CD14-positive monocyte (primary cell): ENCODE results near the gene ESYT1. TPM values are rescaled to one million over a fixed set of nuclear protein-coding genes. Genes with fewer than 3 reads are reported as not detected.

Source experiments
- DNase-seq, 3 donors: peaks; one replicate each; pipeline ENCODE4 v3.0.0-alpha.2; 2011 to 2022
- H2AFZ ChIP-seq: 2 replicates; pipeline ENCODE4 v1.6.0; 2012; ENCODE audit warnings: mild to moderate bottlenecking, low read depth, low read length, inconsistent platforms; ENCODE audit not compliant: insufficient read depth, poor library complexity, severe bottlenecking
- H3K27ac ChIP-seq, 2 donors: 1 replicate in 1 of 2; 2 replicates in 1 of 2; pipeline ENCODE4 v1.5.1; 2012 to 2013; ENCODE audit warnings: low read length in 2 of 2, control low read depth in 1 of 2, inconsistent platforms in 1 of 2, low read depth in 1 of 2, mild to moderate bottlenecking in 1 of 2
- H3K27me3 ChIP-seq, 2 donors: one replicate each; pipeline versions ENCODE4 v1.6.0 to v1.6.1; 2011 to 2013; ENCODE audit warnings: low read length in 2 of 2; ENCODE audit not compliant: control insufficient read depth in 2 of 2, insufficient read depth in 2 of 2
- H3K36me3 ChIP-seq, 2 donors: replicated peaks in 1 of 2; 1 replicate in 1 of 2; 2 replicates in 1 of 2; pipeline versions ENCODE4 v1.5.1 to v1.6.1; 2012 to 2013; ENCODE audit warnings: low read length in 2 of 2, control low read depth in 1 of 2, inconsistent platforms in 1 of 2, mild to moderate bottlenecking in 1 of 2; ENCODE audit not compliant: insufficient read depth in 2 of 2, control insufficient read depth in 1 of 2
- H3K4me1 ChIP-seq, 2 donors: 1 replicate in 1 of 2; 2 replicates in 1 of 2; pipeline versions ENCODE4 v1.5.1 to v1.6.1; 2012 to 2013; ENCODE audit warnings: low read length in 2 of 2, control low read depth in 1 of 2, inconsistent platforms in 1 of 2, mild to moderate bottlenecking in 1 of 2, moderate library complexity in 1 of 2; ENCODE audit not compliant: insufficient read depth in 2 of 2, control insufficient read depth in 1 of 2
- H3K4me2 ChIP-seq: replicated peaks from 2 replicates; pipeline ENCODE3; 2012; ENCODE audit warnings: low read length, moderate library complexity, mild to moderate bottlenecking; ENCODE audit not compliant: poor library complexity, severe bottlenecking; ENCODE audit errors: extremely low read depth
- H3K4me3 ChIP-seq, 3 experiments: fragments of 200-600 bp in 1 of 3; sonication (generic) in 1 of 3; replicated peaks in 1 of 3; 1 replicate in 2 of 3; 2 replicates in 1 of 3; pipeline ENCODE4 v1.5.1; 2011 to 2013; ENCODE audit warnings: low read length in 3 of 3, mild to moderate bottlenecking in 3 of 3, control low read depth in 2 of 3, low read depth in 2 of 3, inconsistent platforms in 1 of 3, moderate library complexity in 1 of 3
- H3K79me2 ChIP-seq: 2 replicates; pipeline ENCODE4 v1.6.0; 2012; ENCODE audit warnings: mild to moderate bottlenecking, control low read depth, inconsistent platforms, low read length, moderate library complexity; ENCODE audit not compliant: insufficient read depth
- H3K9ac ChIP-seq: 2 replicates; pipeline ENCODE4 v1.6.0; 2017; ENCODE audit warnings: low read length, mild to moderate bottlenecking; ENCODE audit not compliant: insufficient read depth, poor library complexity, severe bottlenecking
- H3K9me3 ChIP-seq, 2 donors: replicated peaks in 1 of 2; 1 replicate in 1 of 2; 2 replicates in 1 of 2; pipeline versions ENCODE4 v1.5.1 to v1.6.1; 2012 to 2013; ENCODE audit warnings: low read length in 2 of 2, control low read depth in 1 of 2; ENCODE audit not compliant: control insufficient read depth in 1 of 2, insufficient read depth in 1 of 2
- H4K20me1 ChIP-seq: 2 replicates; pipeline ENCODE4 v1.6.0; 2012; ENCODE audit warnings: mild to moderate bottlenecking, low read length, control low read depth, moderate library complexity; ENCODE audit not compliant: insufficient read depth
- H3K27ac Mint-ChIP-seq, 7 donors: one replicate each; pipeline ENCODE4 v1.8.0; 2020; ENCODE audit warnings: mild to moderate bottlenecking in 7 of 7, mixed read lengths in 7 of 7, moderate library complexity in 6 of 7, inconsistent platforms in 2 of 7
- H3K27me3 Mint-ChIP-seq, 3 donors: one replicate each; pipeline ENCODE4 v1.8.0; 2021 to 2022; ENCODE audit warnings: low read depth in 3 of 3, mild to moderate bottlenecking in 3 of 3, mixed read lengths in 3 of 3, moderate library complexity in 3 of 3, inconsistent platforms in 1 of 3
- H3K36me3 Mint-ChIP-seq, 2 donors: one replicate each; pipeline ENCODE4 v1.8.0; 2020; ENCODE audit warnings: mixed read lengths in 2 of 2, inconsistent platforms in 1 of 2, mild to moderate bottlenecking in 1 of 2
- H3K4me1 Mint-ChIP-seq: one replicate; pipeline ENCODE4 v1.8.0; 2020; ENCODE audit warnings: mild to moderate bottlenecking, mixed read lengths
- H3K4me3 Mint-ChIP-seq, 2 donors: one replicate each; pipeline ENCODE4 v1.8.0; 2020; ENCODE audit warnings: mild to moderate bottlenecking in 2 of 2, mixed read lengths in 2 of 2, moderate library complexity in 1 of 2
- H3K9me3 Mint-ChIP-seq, 7 donors: one replicate each; pipeline ENCODE4 v1.8.0; 2020 to 2022; ENCODE audit warnings: mixed read lengths in 7 of 7, mild to moderate bottlenecking in 6 of 7, moderate library complexity in 6 of 7, inconsistent platforms in 2 of 7
- WGBS: methylation state at CpG from one replicate; pipeline ENCODE4 v1.1.5; 2013; ENCODE audit warnings: missing lambda C conversion rate; ENCODE audit not compliant: insufficient coverage; 5-methylcytosine and 5-hydroxymethylcytosine counted together
- intact Hi-C, 2 donors: fragments of 100-400 bp; cut with micrococcal nuclease; formaldehyde crosslinking; loops; one replicate each; pipeline versions ENCODE4 v1.15.0 to v1.15.1; 2023
- polyA plus RNA-seq, 3 donors: library from polyadenylated mRNA; depleted of rRNA in 1 of 3; unstranded in 2 of 3; stranded (reverse) in 1 of 3; fragments of 300-500 nt in 2 of 3; fragments of >200 nt in 1 of 3; fragmentation: Illumina TruSeq in 2 of 3; gene quantifications; 1 replicate in 2 of 3; 2 replicates in 1 of 3; pipeline ENCODE4 v1.2.3, GENCODE V29; 2012 to 2021
- TF ChIP-seq, protein P1 (sequence below): fragments of 200-600 bp; IDR thresholded peaks from one replicate; pipeline ENCODE4 v1.8.0; 2022; ENCODE audit warnings: antibody characterized with exemption, mild to moderate bottlenecking

The ESYT1 gene
- polyA plus RNA-seq, 3 donors = 74.2 to 81.1 (median 74.6) TPM

DNA sequence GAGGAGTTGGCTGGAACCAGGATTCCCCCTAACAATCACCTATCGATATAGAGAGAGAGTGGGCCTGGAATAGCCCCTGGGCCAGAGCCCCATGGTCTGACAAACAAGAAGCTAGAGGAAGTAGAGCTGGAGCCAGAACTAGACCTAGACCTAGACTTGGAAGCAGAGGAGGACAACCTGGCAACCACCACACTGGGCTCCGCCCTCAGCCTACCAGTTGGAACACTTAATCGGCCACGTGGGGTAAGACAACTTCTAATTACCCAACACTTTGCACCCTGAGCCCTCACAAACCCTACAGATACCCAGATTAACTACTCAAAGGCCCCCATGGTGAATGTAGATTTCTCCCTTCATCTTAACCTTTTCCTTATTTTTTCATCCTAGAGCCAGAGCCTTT, 28.3 kb upstream of the ESYT1 start:
- Histone ChIP-seq H3K4me2 (no peak overlapping the region), H3K9ac (no peak overlapping the region), H3K9me3 (no peaks in the 10 kb centered on the region), H3K27ac (no peak overlapping the region), H3K4me3 (no peak overlapping the region), H2AFZ (no peak overlapping the region), H3K4me1 (peaks cover 7 to 9% of the 10 kb centered on the region in 2 donors), H3K36me3 (no peaks in the 10 kb centered on the region), H3K79me2 (peaks cover 4% of the 10 kb centered on the region), H3K27me3 (peaks cover 0 to 5% of the 10 kb centered on the region in 2 donors), H4K20me1 (no peaks in the 10 kb centered on the region)
- intact Hi-C loops = loop anchor here in 1 of 2 donors (5.0 to 10.0 kb wide), 2 partner anchors 57 to 105 kb away; partner anchors contain the start of genes RPS26 and SUOX
- Mint-ChIP-seq H3K9me3 (peaks cover 0 to 1% (median 0%) of the 10 kb centered on the region in 7 donors), H3K36me3 (no peaks in the 10 kb centered on the region), H3K27me3 (peaks cover 10 to 23% (median 17%) of the 10 kb centered on the region in 3 donors), H3K4me3 (no peak overlapping the region), H3K27ac (peak overlapping the region in 1 of 7 donors; percentile 68), H3K4me1 (peaks cover 11% of the 10 kb centered on the region)
- 94% methylated on average over 3 of the region's 4 CpGs for WGBS
- DNase-seq = no peak
- TF ChIP-seq, protein P1, sequence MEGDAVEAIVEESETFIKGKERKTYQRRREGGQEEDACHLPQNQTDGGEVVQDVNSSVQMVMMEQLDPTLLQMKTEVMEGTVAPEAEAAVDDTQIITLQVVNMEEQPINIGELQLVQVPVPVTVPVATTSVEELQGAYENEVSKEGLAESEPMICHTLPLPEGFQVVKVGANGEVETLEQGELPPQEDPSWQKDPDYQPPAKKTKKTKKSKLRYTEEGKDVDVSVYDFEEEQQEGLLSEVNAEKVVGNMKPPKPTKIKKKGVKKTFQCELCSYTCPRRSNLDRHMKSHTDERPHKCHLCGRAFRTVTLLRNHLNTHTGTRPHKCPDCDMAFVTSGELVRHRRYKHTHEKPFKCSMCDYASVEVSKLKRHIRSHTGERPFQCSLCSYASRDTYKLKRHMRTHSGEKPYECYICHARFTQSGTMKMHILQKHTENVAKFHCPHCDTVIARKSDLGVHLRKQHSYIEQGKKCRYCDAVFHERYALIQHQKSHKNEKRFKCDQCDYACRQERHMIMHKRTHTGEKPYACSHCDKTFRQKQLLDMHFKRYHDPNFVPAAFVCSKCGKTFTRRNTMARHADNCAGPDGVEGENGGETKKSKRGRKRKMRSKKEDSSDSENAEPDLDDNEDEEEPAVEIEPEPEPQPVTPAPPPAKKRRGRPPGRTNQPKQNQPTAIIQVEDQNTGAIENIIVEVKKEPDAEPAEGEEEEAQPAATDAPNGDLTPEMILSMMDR = no peak

DNA sequence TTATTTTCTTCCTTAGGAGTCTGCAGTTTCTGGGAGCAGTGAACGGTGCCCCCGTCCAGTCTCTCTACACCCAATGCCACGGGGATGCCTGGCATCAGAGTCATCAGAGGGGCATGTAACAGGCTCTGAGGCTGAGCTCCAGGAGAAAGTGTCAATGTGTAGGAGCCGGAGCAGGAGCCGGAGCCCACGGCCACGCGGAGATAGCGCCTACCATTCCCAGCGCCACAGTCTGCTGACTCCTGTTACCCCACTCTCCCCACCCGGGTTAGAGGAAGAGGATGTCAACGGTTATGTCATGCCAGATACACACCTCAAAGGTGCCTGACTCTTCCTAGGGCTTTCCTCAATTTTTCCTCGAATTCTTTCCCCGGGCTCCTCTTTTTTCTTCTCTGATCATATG, 27.0 kb upstream of the ESYT1 start:
- H3K36me3 ChIP-seq = no peaks in the 10 kb centered on the region
- no peak overlapping the region for H3K9ac ChIP-seq
- Mint-ChIP-seq H3K36me3 (no peaks in the 10 kb centered on the region), H3K9me3 (peaks cover 0 to 1% (median 0%) of the 10 kb centered on the region in 7 donors), H3K27me3 (peaks cover 10 to 23% (median 15%) of the 10 kb centered on the region in 3 donors), H3K4me3 (no peak overlapping the region), H3K4me1 (peaks cover 20% of the 10 kb centered on the region), H3K27ac (no peak overlapping the region)
- TF ChIP-seq, protein P1 = no peak
- H3K4me2 ChIP-seq = no peak overlapping the region
- no peaks in the 10 kb centered on the region for H3K9me3 ChIP-seq
- intact Hi-C loops = loop anchor here in 1 of 2 donors (5.0 to 10.0 kb wide), 2 partner anchors 59 to 106 kb away; partner anchors contain the start of genes RPS26 and SUOX
- peaks cover 17% of the 10 kb centered on the region for H3K79me2 ChIP-seq
- WGBS = 72% methylated on average over 4 of the region's 14 CpGs
- H2AFZ ChIP-seq = no peak overlapping the region
- H3K27ac ChIP-seq = no peak overlapping the region
- no peak overlapping the region for H3K4me3 ChIP-seq
- H3K27me3 ChIP-seq = peaks cover 0 to 3% of the 10 kb centered on the region in 2 donors
- peaks cover 5% of the 10 kb centered on the region for H4K20me1 ChIP-seq
- peaks cover 19 to 22% of the 10 kb centered on the region in 2 donors for H3K4me1 ChIP-seq
- no peak for DNase-seq
